ENCODE data around the gene NLRC5.

DNA sequence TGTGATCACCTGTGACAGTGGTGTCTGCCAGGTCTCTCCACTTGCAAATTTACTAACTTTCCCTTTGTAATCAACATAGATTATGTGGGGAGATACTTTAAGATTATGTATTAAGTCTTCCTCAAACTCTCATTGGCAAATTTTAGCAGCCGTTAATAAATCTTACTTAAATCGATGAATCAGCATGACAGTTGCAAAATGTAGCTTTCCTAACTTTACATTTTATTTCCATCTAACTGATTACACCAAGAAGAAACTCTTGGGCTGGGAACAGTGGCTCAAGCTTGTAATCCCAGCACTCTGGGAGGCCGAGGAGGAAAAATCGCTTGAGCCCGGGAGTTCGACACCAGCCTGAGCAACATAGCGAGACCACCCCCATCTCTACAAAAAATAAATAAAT lies 79.7 kb downstream of the NLRC5 start:
- TF ChIP-seq POLR2AphosphoS5 (IDR thresholded peaks at IDR 0.05; ENCODE audit: control insufficient read depth, insufficient read depth, low read depth, low read length) (no peak), ZNF146 (CRISPR knock-in tag; IDR thresholded peaks at IDR 0.05; ENCODE audit: unreplicated experiment) (no peak), NRF1 (conservative IDR thresholded peaks at IDR 0.05 in 1 of 2, IDR thresholded peaks at IDR 0.05 in 1 of 2) (no peak), ZNF431 (CRISPR knock-in tag; IDR thresholded peaks at IDR 0.05) (no peak), HDAC6 (IDR thresholded peaks at IDR 0.05; ENCODE audit: low read depth, low read length) (no peak), YY1 (IDR thresholded peaks at IDR 0.05; ENCODE audit: borderline replicate concordance in 1 of 3, control insufficient read depth in 1 of 3, extremely low read depth in 1 of 3, insufficient read depth in 3 of 3, insufficient read length in 1 of 3, insufficient replicate concordance in 2 of 3, low read depth in 1 of 3, low read length in 2 of 3) (no peak)
- TF ChIP-seq, protein P1, sequence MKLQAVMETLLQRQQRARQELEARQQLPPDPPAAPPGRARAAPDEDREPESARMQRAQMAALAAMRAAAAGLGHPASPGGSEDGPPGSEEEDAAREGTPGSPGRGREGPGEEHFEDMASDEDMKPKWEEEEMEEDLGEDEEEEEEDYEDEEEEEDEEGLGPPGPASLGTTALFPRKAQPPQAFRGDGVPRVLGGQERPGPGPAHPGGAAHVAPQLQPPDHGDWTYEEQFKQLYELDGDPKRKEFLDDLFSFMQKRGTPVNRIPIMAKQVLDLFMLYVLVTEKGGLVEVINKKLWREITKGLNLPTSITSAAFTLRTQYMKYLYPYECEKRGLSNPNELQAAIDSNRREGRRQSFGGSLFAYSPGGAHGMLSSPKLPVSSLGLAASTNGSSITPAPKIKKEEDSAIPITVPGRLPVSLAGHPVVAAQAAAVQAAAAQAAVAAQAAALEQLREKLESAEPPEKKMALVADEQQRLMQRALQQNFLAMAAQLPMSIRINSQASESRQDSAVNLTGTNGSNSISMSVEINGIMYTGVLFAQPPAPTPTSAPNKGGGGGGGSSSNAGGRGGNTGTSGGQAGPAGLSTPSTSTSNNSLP (IDR thresholded peaks at IDR 0.05; ENCODE audit: borderline replicate concordance, low read depth, low read length): no peak
- TF ChIP-seq, protein P2, sequence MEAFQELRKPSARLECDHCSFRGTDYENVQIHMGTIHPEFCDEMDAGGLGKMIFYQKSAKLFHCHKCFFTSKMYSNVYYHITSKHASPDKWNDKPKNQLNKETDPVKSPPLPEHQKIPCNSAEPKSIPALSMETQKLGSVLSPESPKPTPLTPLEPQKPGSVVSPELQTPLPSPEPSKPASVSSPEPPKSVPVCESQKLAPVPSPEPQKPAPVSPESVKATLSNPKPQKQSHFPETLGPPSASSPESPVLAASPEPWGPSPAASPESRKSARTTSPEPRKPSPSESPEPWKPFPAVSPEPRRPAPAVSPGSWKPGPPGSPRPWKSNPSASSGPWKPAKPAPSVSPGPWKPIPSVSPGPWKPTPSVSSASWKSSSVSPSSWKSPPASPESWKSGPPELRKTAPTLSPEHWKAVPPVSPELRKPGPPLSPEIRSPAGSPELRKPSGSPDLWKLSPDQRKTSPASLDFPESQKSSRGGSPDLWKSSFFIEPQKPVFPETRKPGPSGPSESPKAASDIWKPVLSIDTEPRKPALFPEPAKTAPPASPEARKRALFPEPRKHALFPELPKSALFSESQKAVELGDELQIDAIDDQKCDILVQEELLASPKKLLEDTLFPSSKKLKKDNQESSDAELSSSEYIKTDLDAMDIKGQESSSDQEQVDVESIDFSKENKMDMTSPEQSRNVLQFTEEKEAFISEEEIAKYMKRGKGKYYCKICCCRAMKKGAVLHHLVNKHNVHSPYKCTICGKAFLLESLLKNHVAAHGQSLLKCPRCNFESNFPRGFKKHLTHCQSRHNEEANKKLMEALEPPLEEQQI (IDR thresholded peaks at IDR 0.05): no peak
- TF ChIP-seq, protein P3, sequence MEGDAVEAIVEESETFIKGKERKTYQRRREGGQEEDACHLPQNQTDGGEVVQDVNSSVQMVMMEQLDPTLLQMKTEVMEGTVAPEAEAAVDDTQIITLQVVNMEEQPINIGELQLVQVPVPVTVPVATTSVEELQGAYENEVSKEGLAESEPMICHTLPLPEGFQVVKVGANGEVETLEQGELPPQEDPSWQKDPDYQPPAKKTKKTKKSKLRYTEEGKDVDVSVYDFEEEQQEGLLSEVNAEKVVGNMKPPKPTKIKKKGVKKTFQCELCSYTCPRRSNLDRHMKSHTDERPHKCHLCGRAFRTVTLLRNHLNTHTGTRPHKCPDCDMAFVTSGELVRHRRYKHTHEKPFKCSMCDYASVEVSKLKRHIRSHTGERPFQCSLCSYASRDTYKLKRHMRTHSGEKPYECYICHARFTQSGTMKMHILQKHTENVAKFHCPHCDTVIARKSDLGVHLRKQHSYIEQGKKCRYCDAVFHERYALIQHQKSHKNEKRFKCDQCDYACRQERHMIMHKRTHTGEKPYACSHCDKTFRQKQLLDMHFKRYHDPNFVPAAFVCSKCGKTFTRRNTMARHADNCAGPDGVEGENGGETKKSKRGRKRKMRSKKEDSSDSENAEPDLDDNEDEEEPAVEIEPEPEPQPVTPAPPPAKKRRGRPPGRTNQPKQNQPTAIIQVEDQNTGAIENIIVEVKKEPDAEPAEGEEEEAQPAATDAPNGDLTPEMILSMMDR (IDR thresholded peaks at IDR 0.05 in 2 of 3, conservative IDR thresholded peaks at IDR 0.05 in 1 of 3; ENCODE audit: insufficient read depth in 2 of 3, low read depth in 1 of 3, low read length in 3 of 3): no peak
- TF ChIP-seq, protein P4, sequence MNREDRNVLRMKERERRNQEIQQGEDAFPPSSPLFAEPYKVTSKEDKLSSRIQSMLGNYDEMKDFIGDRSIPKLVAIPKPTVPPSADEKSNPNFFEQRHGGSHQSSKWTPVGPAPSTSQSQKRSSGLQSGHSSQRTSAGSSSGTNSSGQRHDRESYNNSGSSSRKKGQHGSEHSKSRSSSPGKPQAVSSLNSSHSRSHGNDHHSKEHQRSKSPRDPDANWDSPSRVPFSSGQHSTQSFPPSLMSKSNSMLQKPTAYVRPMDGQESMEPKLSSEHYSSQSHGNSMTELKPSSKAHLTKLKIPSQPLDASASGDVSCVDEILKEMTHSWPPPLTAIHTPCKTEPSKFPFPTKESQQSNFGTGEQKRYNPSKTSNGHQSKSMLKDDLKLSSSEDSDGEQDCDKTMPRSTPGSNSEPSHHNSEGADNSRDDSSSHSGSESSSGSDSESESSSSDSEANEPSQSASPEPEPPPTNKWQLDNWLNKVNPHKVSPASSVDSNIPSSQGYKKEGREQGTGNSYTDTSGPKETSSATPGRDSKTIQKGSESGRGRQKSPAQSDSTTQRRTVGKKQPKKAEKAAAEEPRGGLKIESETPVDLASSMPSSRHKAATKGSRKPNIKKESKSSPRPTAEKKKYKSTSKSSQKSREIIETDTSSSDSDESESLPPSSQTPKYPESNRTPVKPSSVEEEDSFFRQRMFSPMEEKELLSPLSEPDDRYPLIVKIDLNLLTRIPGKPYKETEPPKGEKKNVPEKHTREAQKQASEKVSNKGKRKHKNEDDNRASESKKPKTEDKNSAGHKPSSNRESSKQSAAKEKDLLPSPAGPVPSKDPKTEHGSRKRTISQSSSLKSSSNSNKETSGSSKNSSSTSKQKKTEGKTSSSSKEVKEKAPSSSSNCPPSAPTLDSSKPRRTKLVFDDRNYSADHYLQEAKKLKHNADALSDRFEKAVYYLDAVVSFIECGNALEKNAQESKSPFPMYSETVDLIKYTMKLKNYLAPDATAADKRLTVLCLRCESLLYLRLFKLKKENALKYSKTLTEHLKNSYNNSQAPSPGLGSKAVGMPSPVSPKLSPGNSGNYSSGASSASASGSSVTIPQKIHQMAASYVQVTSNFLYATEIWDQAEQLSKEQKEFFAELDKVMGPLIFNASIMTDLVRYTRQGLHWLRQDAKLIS (CRISPR knock-in tag; IDR thresholded peaks at IDR 0.05): no peak
